Measurements from ENCODE around the gene ADAMTSL3. TPM values are rescaled to one million over a fixed set of nuclear protein-coding genes. Genes with fewer than 3 reads are reported as not detected.

Gene ADAMTSL3
- total RNA-seq, 1 donor from 2014 or later: 0.41 TPM

DNA sequence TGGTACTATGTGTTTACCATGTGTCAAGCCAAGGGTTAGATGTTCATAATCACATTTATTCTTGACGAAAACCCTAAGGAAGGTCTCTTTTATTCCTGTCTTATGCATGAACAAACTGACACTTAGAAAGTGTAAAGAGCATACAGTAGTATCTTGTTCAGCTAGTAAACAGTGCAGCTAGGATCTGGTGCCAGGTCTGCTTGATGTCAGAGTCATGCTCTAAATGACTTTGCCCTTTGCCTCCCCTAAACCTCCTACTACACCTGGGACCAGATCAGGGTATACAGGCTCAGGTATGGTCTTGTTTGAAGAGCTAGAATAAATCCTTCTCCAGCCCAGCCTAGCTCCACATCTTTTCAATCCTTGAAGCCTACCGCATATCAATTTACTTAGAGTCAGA is 232.4 kb downstream of the ADAMTSL3 start:
- H3K4me1 ChIP-seq: no peaks in the 10 kb centered on the region
- no peaks in the 10 kb centered on the region for H3K27me3 ChIP-seq
- no peak overlapping the region for H3K27ac Mint-ChIP-seq
- no peaks in the 10 kb centered on the region for H4K20me1 ChIP-seq (ENCODE audit: low read depth)
- H3K4me2 ChIP-seq: no peak overlapping the region
- no peaks in the 10 kb centered on the region for H3K9me3 Mint-ChIP-seq
- H3K9ac ChIP-seq: no peak overlapping the region
- H3K79me2 ChIP-seq (ENCODE audit: low read depth): no peaks in the 10 kb centered on the region
- TF ChIP-seq, protein P1, sequence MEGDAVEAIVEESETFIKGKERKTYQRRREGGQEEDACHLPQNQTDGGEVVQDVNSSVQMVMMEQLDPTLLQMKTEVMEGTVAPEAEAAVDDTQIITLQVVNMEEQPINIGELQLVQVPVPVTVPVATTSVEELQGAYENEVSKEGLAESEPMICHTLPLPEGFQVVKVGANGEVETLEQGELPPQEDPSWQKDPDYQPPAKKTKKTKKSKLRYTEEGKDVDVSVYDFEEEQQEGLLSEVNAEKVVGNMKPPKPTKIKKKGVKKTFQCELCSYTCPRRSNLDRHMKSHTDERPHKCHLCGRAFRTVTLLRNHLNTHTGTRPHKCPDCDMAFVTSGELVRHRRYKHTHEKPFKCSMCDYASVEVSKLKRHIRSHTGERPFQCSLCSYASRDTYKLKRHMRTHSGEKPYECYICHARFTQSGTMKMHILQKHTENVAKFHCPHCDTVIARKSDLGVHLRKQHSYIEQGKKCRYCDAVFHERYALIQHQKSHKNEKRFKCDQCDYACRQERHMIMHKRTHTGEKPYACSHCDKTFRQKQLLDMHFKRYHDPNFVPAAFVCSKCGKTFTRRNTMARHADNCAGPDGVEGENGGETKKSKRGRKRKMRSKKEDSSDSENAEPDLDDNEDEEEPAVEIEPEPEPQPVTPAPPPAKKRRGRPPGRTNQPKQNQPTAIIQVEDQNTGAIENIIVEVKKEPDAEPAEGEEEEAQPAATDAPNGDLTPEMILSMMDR (IDR thresholded peaks at IDR 0.05): no peak
- TF ChIP-seq EZH2 (IDR thresholded peaks at IDR 0.05): no peak
- TF ChIP-seq EZH2phosphoT487 (IDR thresholded peaks at IDR 0.05): no peak
- no peaks in the 10 kb centered on the region for H3K27me3 Mint-ChIP-seq (ENCODE audit: insufficient read depth, low read depth)
- H3K9me3 ChIP-seq (ENCODE audit: low read depth): no peaks in the 10 kb centered on the region
- no peak for DNase-seq (ENCODE audit: low spot score)
- H3K36me3 ChIP-seq: no peaks in the 10 kb centered on the region
- no peak overlapping the region for H3K27ac ChIP-seq
- H3F3A ChIP-seq (ENCODE audit: low read depth): no peaks in the 10 kb centered on the region
- no peak overlapping the region for H3K4me3 ChIP-seq
- peaks cover 2% of the 10 kb centered on the region for H3K4me1 Mint-ChIP-seq
- no peaks in the 10 kb centered on the region for H3K36me3 Mint-ChIP-seq
- H2AFZ ChIP-seq (replicated peaks): no peak overlapping the region
- H3K4me3 Mint-ChIP-seq: no peak overlapping the region

DNA sequence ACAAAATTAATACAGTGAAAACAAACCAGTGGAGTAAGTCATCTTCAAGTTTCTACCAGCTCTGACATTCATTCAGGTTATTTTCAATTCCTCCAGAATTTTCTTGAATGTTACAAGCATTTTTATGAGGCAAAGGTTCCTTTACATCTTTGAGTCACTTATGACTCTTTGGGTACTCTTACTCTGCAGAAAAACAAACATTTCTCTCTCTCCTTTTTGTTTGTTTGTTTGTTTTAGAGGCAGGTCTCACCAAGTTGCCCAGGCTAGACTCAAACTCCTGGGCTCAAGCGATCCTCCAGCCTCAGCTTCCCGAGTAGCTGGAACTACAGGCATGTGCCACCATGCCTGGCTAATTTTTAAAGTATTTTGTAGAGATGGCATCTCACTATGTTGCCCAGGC is 233.5 kb downstream of the ADAMTSL3 start:
- Histone ChIP-seq H3K9ac (no peak overlapping the region), H3K4me3 (no peak overlapping the region), H4K20me1 (ENCODE audit: low read depth) (no peaks in the 10 kb centered on the region), H3K4me2 (no peak overlapping the region), H3F3A (ENCODE audit: low read depth) (no peaks in the 10 kb centered on the region), H3K79me2 (ENCODE audit: low read depth) (no peaks in the 10 kb centered on the region), H3K4me1 (no peaks in the 10 kb centered on the region), H2AFZ (replicated peaks) (no peak overlapping the region), H3K27me3 (no peaks in the 10 kb centered on the region), H3K36me3 (no peaks in the 10 kb centered on the region), H3K27ac (no peak overlapping the region), H3K9me3 (ENCODE audit: low read depth) (no peaks in the 10 kb centered on the region)
- Mint-ChIP-seq H3K27ac (no peak overlapping the region), H3K27me3 (ENCODE audit: insufficient read depth, low read depth) (no peaks in the 10 kb centered on the region), H3K4me1 (peaks cover 2% of the 10 kb centered on the region), H3K9me3 (no peaks in the 10 kb centered on the region), H3K4me3 (no peak overlapping the region), H3K36me3 (no peaks in the 10 kb centered on the region)
- no peak for DNase-seq (ENCODE audit: low spot score)
- TF ChIP-seq, protein P1 (IDR thresholded peaks at IDR 0.05): no peak
- TF ChIP-seq EZH2phosphoT487 (IDR thresholded peaks at IDR 0.05) (no peak), EZH2 (IDR thresholded peaks at IDR 0.05) (no peak)

DNA sequence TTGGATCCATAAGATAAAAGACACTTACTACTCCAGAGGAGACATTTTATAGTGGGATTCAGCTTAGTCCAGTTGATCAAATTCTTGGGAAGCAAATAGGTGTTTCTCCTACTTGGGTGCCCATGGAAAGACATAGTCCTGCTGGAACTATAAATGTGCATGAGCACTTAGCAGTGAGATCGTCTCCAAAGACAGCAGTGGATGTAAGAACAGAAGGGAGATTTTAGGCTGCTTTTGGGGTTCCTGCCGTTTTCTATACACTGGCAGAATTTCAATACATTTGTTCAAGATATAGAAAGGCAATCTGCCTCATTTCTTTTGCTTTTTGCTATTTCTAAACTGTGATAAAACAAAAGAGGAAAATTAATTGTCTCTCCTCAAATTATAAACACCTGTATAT is 234.0 kb downstream of the ADAMTSL3 start:
- H3K27me3 ChIP-seq: no peaks in the 10 kb centered on the region
- no peak overlapping the region for H3K27ac ChIP-seq
- TF ChIP-seq EZH2phosphoT487 (IDR thresholded peaks at IDR 0.05) (no peak), EZH2 (IDR thresholded peaks at IDR 0.05) (no peak)
- TF ChIP-seq, protein P1 (IDR thresholded peaks at IDR 0.05): no peak
- no peak overlapping the region for H3K4me3 Mint-ChIP-seq
- no peaks in the 10 kb centered on the region for H3K36me3 ChIP-seq
- no peak overlapping the region for H3K9ac ChIP-seq
- no peak overlapping the region for H3K27ac Mint-ChIP-seq
- no peaks in the 10 kb centered on the region for H3K36me3 Mint-ChIP-seq
- no peaks in the 10 kb centered on the region for H3K9me3 Mint-ChIP-seq
- H4K20me1 ChIP-seq (ENCODE audit: low read depth): no peaks in the 10 kb centered on the region
- no peaks in the 10 kb centered on the region for H3F3A ChIP-seq (ENCODE audit: low read depth)
- H2AFZ ChIP-seq (replicated peaks): no peak overlapping the region
- H3K27me3 Mint-ChIP-seq (ENCODE audit: insufficient read depth, low read depth): no peaks in the 10 kb centered on the region
- no peaks in the 10 kb centered on the region for H3K9me3 ChIP-seq (ENCODE audit: low read depth)
- no peak overlapping the region for H3K4me3 ChIP-seq
- H3K4me2 ChIP-seq: no peak overlapping the region
- H3K79me2 ChIP-seq (ENCODE audit: low read depth): no peaks in the 10 kb centered on the region
- H3K4me1 ChIP-seq: no peaks in the 10 kb centered on the region
- H3K4me1 Mint-ChIP-seq: peaks cover 2% of the 10 kb centered on the region
- DNase-seq (ENCODE audit: low spot score): no peak
